SJCRH30 (cell line): ENCODE data around the gene BHLHA15. TPM values are rescaled to one million over a fixed set of nuclear protein-coding genes. Genes with fewer than 3 reads are reported as not detected.

Source experiments
- DNase-seq, 2 experiments: peaks; one replicate each; pipeline ENCODE4 v3.0.0-alpha.2; 2015 to 2020
- H3K27ac ChIP-seq: fragments of 250-450 bp; sonication (Bioruptor Pico); 2 replicates; pipeline ENCODE4 v1.5.1; 2020; ENCODE audit warnings: mild to moderate bottlenecking, moderate library complexity
- H3K27me3 ChIP-seq: fragments of 250-450 bp; sonication (Bioruptor Pico); 2 replicates; pipeline ENCODE4 v1.5.1; 2020; ENCODE audit warnings: mild to moderate bottlenecking, moderate library complexity
- H3K36me3 ChIP-seq: fragments of 250-450 bp; sonication (Bioruptor Pico); 2 replicates; pipeline ENCODE4 v1.5.1; 2020; ENCODE audit warnings: mild to moderate bottlenecking, moderate library complexity
- H3K4me1 ChIP-seq: fragments of 250-450 bp; sonication (Bioruptor Pico); 2 replicates; pipeline ENCODE4 v1.5.1; 2020; ENCODE audit warnings: mild to moderate bottlenecking, moderate library complexity
- H3K4me3 ChIP-seq: fragments of 250-450 bp; sonication (Bioruptor Pico); 2 replicates; pipeline ENCODE4 v1.5.1; 2020; ENCODE audit warnings: mild to moderate bottlenecking, moderate library complexity
- H3K9me3 ChIP-seq: fragments of 250-450 bp; sonication (Bioruptor Pico); replicated peaks from 2 replicates; pipeline ENCODE4 v1.5.1; 2020; ENCODE audit warnings: mild to moderate bottlenecking, moderate library complexity
- total RNA-seq: library from RNA; depleted of rRNA; stranded (reverse); fragments of >200 nt; shearing (Covaris generic); gene quantifications from 2 replicates; pipeline ENCODE4 v1.2.3, GENCODE V29; 2014

The BHLHA15 gene
- total RNA-seq, 1 experiment from 2014 or later, result not detected

GRCh38 chr7:98223351-98223897, 12.2 kb downstream of the BHLHA15 start:
- no peaks in the 10 kb centered on the region for H3K36me3 ChIP-seq
- no peak for DNase-seq

GRCh38 chr7:98223898-98224700, 12.9 kb downstream of the BHLHA15 start:
- Histone ChIP-seq H3K4me1 (peaks cover 4% of the 10 kb centered on the region), H3K36me3 (no peaks in the 10 kb centered on the region), H3K27me3 (no peaks in the 10 kb centered on the region), H3K9me3 (no peaks in the 10 kb centered on the region), H3K4me3 (no peak overlapping the region), H3K27ac (no peak overlapping the region)
- DNase-seq, result no peak

More at GRCh38 chr7:98223351-98223897, 12.2 kb downstream of the BHLHA15 start:
- H3K4me3 ChIP-seq, result no peak overlapping the region
- no peak overlapping the region for H3K27ac ChIP-seq
- H3K27me3 ChIP-seq, result no peaks in the 10 kb centered on the region
- no peaks in the 10 kb centered on the region for H3K4me1 ChIP-seq
- no peaks in the 10 kb centered on the region for H3K9me3 ChIP-seq

GRCh38 chr7:98224701-98225181, 13.5 kb downstream of the BHLHA15 start:
- Histone ChIP-seq H3K27me3 (no peaks in the 10 kb centered on the region), H3K9me3 (no peaks in the 10 kb centered on the region), H3K4me3 (no peak overlapping the region), H3K4me1 (peaks cover 10% of the 10 kb centered on the region), H3K36me3 (no peaks in the 10 kb centered on the region), H3K27ac (no peak overlapping the region)
- no peak for DNase-seq

GRCh38 chr7:98225913-98226614, 14.8 kb downstream of the BHLHA15 start:
- Histone ChIP-seq H3K4me3 (no peak overlapping the region), H3K27me3 (no peaks in the 10 kb centered on the region), H3K27ac (no peak overlapping the region), H3K36me3 (no peaks in the 10 kb centered on the region), H3K9me3 (no peaks in the 10 kb centered on the region), H3K4me1 (peaks cover 10% of the 10 kb centered on the region)
- DNase-seq, result no peak

- no peak overlapping the region for H3K4me3 ChIP-seq
- no peak overlapping the region for H3K27ac ChIP-seq
- H3K36me3 ChIP-seq, result no peaks in the 10 kb centered on the region
- DNase-seq, result no peak
- H3K4me1 ChIP-seq, result peaks cover 18% of the 10 kb centered on the region
- no peaks in the 10 kb centered on the region for H3K9me3 ChIP-seq
- H3K27me3 ChIP-seq, result no peaks in the 10 kb centered on the region
Observed at GRCh38 chr7:98227939-98228338, 16.7 kb downstream of the BHLHA15 start.

- Histone ChIP-seq H3K36me3 (no peaks in the 10 kb centered on the region), H3K4me3 (no peak overlapping the region), H3K27ac (no peak overlapping the region), H3K4me1 (peaks cover 22% of the 10 kb centered on the region), H3K9me3 (no peaks in the 10 kb centered on the region), H3K27me3 (no peaks in the 10 kb centered on the region)
- no peak for DNase-seq
Observed at GRCh38 chr7:98228801-98229200, 17.6 kb downstream of the BHLHA15 start.

GRCh38 chr7:98229441-98229840, 18.2 kb downstream of the BHLHA15 start:
- DNase-seq, result peak in 1 of 2 experiments; percentile 56
- peaks cover 22% of the 10 kb centered on the region for H3K4me1 ChIP-seq
- no peaks in the 10 kb centered on the region for H3K27me3 ChIP-seq
- no peaks in the 10 kb centered on the region for H3K36me3 ChIP-seq
- no peak overlapping the region for H3K27ac ChIP-seq
- H3K9me3 ChIP-seq, result no peaks in the 10 kb centered on the region
- H3K4me3 ChIP-seq, result no peak overlapping the region

GRCh38 chr7:98229991-98230745, 18.9 kb downstream of the BHLHA15 start:
- H3K9me3 ChIP-seq, result no peaks in the 10 kb centered on the region
- peaks cover 22% of the 10 kb centered on the region for H3K4me1 ChIP-seq
- DNase-seq, result no peak
- H3K36me3 ChIP-seq, result peaks cover 3% of the 10 kb centered on the region; the same call in 1 of the 2 replicates
- no peaks in the 10 kb centered on the region for H3K27me3 ChIP-seq
- no peak overlapping the region for H3K4me3 ChIP-seq
- H3K27ac ChIP-seq, result no peak overlapping the region

GRCh38 chr7:98230746-98231471, 19.7 kb downstream of the BHLHA15 start:
- Histone ChIP-seq H3K9me3 (no peaks in the 10 kb centered on the region), H3K36me3 (peaks cover 3% of the 10 kb centered on the region; the same call in 1 of the 2 replicates), H3K4me1 (peaks cover 22% of the 10 kb centered on the region), H3K4me3 (no peak overlapping the region), H3K27me3 (no peaks in the 10 kb centered on the region), H3K27ac (no peak overlapping the region)
- DNase-seq, result no peak

- Histone ChIP-seq H3K4me1 (peaks cover 22% of the 10 kb centered on the region), H3K9me3 (no peaks in the 10 kb centered on the region), H3K27me3 (no peaks in the 10 kb centered on the region), H3K27ac (no peak overlapping the region), H3K36me3 (peaks cover 3% of the 10 kb centered on the region; the same call in 1 of the 2 replicates), H3K4me3 (no peak overlapping the region)
- DNase-seq, result no peak
Observed at GRCh38 chr7:98231493-98232262, 20.4 kb downstream of the BHLHA15 start.

GRCh38 chr7:98232263-98232585, 21.0 kb downstream of the BHLHA15 start:
- H3K36me3 ChIP-seq, result peaks cover 3% of the 10 kb centered on the region; the same call in 1 of the 2 replicates
- peaks cover 22% of the 10 kb centered on the region for H3K4me1 ChIP-seq
- H3K27me3 ChIP-seq, result no peaks in the 10 kb centered on the region
- H3K4me3 ChIP-seq, result no peak overlapping the region
- peak overlapping the region; percentile 62; the same call in 1 of the 2 replicates for H3K27ac ChIP-seq
- DNase-seq, result no peak
- H3K9me3 ChIP-seq, result no peaks in the 10 kb centered on the region

- Histone ChIP-seq H3K4me3 (no peak overlapping the region), H3K27me3 (no peaks in the 10 kb centered on the region), H3K9me3 (no peaks in the 10 kb centered on the region), H3K27ac (peak overlapping the region; percentile 62), H3K36me3 (peaks cover 3% of the 10 kb centered on the region; the same call in 1 of the 2 replicates), H3K4me1 (peaks cover 22% of the 10 kb centered on the region)
- peak; percentile 90 to 91 for DNase-seq
Observed at GRCh38 chr7:98232799-98233198, 21.6 kb downstream of the BHLHA15 start.

GRCh38 chr7:98233219-98234070, 22.2 kb downstream of the BHLHA15 start:
- Histone ChIP-seq H3K4me1 (peaks cover 22% of the 10 kb centered on the region), H3K9me3 (no peaks in the 10 kb centered on the region), H3K27me3 (no peaks in the 10 kb centered on the region), H3K27ac (peak overlapping the region; percentile 62), H3K36me3 (peaks cover 4% of the 10 kb centered on the region; the same call in 1 of the 2 replicates), H3K4me3 (no peak overlapping the region)
- DNase-seq, result no peak
